GM19452 (cell line): ENCODE measurements around the gene AFF2.

ENCODE experiments used
- ATAC-seq: cut with Tn5 transposase; IDR thresholded peaks from one replicate; pipeline ENCODE4 v1.9.1; 2021; ENCODE audit not compliant: unreplicated experiment

AFF2 gene

GRCh38 chrX:148535639-148536038, 35.2 kb downstream of the AFF2 start:
- ATAC-seq = no peak

- no peak for ATAC-seq
Observed at GRCh38 chrX:148536961-148537360, 36.5 kb downstream of the AFF2 start.

- no peak for ATAC-seq
Observed at GRCh38 chrX:148537556-148538182, 37.3 kb downstream of the AFF2 start.

- ATAC-seq = no peak
Observed at GRCh38 chrX:148538582-148538981, 38.2 kb downstream of the AFF2 start.

GRCh38 chrX:148540114-148540513, 39.7 kb downstream of the AFF2 start:
- ATAC-seq = no peak

GRCh38 chrX:148540671-148541583, 40.5 kb downstream of the AFF2 start:
- ATAC-seq = peak; percentile 14

- ATAC-seq = peak; percentile 76
Observed at GRCh38 chrX:148541584-148541940, 41.1 kb downstream of the AFF2 start.

- ATAC-seq = no peak
Observed at GRCh38 chrX:148542481-148543255, 42.3 kb downstream of the AFF2 start.

- no peak for ATAC-seq
Observed at GRCh38 chrX:148552775-148553174, 52.4 kb downstream of the AFF2 start.

- ATAC-seq = no peak
Observed at GRCh38 chrX:148555101-148555500, 54.7 kb downstream of the AFF2 start.

- no peak for ATAC-seq
Observed at GRCh38 chrX:148555571-148556243, 55.3 kb downstream of the AFF2 start.

- ATAC-seq = no peak
Observed at GRCh38 chrX:148556498-148556897, 56.1 kb downstream of the AFF2 start.

- ATAC-seq = no peak
Observed at GRCh38 chrX:148562846-148563245, 62.4 kb downstream of the AFF2 start.

GRCh38 chrX:148567229-148567628, 66.8 kb downstream of the AFF2 start:
- ATAC-seq = no peak

- no peak for ATAC-seq
Observed at GRCh38 chrX:148567779-148568178, 67.4 kb downstream of the AFF2 start.

- ATAC-seq = no peak
Observed at GRCh38 chrX:148568763-148569162, 68.3 kb downstream of the AFF2 start.

GRCh38 chrX:148572337-148572736, 71.9 kb downstream of the AFF2 start:
- no peak for ATAC-seq

GRCh38 chrX:148573119-148573518, 72.7 kb downstream of the AFF2 start:
- no peak for ATAC-seq

GRCh38 chrX:148574237-148574973, 74.0 kb downstream of the AFF2 start:
- ATAC-seq = no peak

- ATAC-seq = no peak
Observed at GRCh38 chrX:148576396-148576795, 76.0 kb downstream of the AFF2 start.
